ENCODE results near the gene UTP15.

The UTP15 gene

DNA sequence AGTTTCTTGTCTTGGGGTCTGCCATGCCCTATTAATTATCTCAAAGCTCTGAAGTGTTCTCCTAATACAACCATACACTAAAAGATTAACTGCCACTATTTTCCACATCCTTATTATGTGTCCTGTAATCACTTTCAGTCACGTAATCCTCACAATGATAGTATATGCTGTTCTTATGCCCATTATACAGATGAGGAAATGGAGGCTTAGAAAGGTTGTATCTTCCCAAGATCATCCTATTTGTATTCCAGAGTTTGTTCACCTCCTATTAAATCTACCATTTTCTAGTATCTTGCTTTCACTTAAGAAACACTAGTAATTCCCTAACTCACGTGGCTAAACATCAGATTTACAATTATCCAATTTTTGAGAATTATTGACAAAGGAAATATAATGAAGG lies 57.5 kb downstream of the UTP15 start:
- no peak for DNase-seq (ENCODE audit: low read depth in 2 of 2)

GRCh38 chr5:73623901-73624404 lies 58.4 kb downstream of the UTP15 start:
- DNase-seq (ENCODE audit: low read depth in 2 of 2): no peak

DNA sequence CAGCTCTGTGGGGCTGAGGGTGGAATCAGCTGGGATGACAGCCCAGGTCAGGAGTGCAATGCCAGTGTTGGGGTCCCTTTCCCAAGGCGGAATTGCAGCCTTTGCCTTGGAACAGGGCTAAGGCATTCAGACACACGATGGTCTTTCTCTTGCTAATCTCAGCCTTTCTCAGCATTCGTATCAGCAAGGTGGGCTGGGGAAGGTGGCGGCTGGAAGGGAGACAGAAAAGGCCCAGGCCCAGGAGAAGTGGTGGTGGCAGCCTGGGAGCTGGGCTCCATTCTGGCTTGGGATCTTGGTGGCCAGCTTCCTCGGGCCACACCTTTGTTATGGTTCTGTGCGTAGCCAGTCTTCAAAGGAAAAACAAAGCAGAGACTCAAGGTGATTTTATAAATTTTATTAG lies 59.3 kb downstream of the UTP15 start:
- DNase-seq (ENCODE audit: low read depth in 2 of 2): no peak

- no peak for DNase-seq (ENCODE audit: low read depth in 2 of 2)
Measured at GRCh38 chr5:73625372-73625943, 59.9 kb downstream of the UTP15 start.

DNA sequence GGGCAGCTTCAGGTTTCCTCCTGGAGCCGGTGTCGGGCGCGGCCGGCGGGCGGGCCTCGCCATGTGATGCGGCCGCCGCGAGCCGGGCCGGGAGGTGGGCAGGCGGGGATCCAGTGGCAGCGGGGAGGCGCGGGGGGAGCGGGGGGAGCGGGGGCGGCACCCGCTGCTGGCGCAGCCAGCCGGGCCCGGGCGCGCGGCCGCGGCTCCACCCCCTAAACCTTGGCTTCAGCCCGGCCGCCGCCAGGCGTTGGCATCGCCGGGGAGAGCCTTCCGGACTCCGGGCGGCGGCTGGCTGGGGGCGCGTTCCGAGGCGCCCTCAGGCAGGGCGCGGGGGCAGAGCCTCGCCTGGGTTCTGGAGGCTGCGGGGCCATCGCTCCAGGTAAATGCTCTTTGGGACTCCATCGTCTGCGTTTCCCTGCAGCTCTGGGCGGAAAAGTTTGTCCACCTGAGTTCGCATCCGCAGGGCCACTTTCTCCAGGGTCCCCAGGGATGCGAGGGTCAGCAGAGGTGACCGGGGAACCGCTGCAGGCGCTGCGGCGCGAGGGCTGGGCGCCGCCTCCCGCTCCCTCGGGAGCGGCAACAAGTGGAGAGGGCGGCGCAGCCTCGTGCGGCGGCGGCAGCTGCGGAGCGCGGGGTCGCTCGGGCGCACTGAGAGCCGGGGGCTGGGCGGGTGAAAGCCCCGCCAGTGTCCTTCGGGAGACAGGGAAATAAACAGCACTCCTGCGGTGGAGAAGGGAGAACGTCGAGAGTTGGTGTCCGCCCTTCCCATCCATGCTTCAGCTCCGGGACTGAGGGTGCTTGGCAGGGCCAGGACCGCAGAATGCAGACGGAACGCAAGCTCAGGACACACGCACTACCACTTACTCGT lies 60.6 kb downstream of the UTP15 start, which contains the start of gene ARHGEF28:
Gene ARHGEF28, plus strand, starts transcription at position 253 of the 868 bp plus-strand sequence. CDS start 58,656 bp downstream, outside the sequence.
- DNase-seq (ENCODE audit: low read depth in 2 of 2): peak in 1 of 2 donors; percentile 5

DNA sequence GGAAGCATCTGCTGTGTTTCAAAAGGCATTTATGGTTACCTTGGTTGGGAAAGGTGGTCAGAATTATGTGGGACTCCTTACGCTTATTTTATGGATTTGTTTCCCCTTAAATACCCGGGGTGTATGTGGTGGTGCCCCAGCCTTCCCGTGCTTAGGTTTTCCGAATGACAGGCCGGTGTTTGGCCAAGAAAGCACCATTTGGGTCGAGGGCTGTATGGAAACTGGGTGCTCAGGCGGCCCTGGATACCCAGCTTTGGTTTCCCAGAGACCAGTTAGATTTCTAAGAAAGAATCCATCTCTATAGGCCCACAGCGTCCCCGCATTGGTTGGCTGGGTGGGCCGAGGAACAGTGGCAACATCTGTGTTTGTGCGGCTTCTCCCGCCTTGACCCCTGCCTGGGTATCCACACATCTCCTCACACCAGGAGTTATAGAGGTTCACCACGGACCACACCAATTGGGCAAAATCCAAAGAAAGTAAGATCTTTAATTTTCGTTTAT lies 61.3 kb downstream of the UTP15 start:
- no peak for DNase-seq (ENCODE audit: low read depth in 2 of 2)

DNA sequence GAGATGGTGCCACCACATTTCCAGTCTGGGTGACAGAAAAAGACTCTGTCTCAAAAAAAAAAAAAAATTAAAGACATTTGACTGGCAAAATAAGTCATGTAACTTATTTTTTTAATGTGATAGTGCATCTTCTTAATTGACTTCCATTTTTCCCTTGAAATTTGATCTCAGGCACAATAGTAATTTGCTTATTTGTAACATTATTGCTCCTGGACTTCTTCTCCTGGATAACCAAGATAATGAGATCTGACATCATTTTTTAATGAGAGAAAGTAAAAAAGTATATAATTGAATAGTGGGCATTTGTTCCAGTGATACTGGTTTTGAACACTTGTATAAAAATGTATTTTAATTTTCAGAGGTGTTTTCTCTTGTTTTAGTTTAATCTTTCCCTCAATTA lies 63.9 kb downstream of the UTP15 start:
- DNase-seq (ENCODE audit: low read depth in 2 of 2): no peak

GRCh38 chr5:73630765-73631164 lies 65.2 kb downstream of the UTP15 start:
- no peak for DNase-seq (ENCODE audit: low read depth in 2 of 2)

DNA sequence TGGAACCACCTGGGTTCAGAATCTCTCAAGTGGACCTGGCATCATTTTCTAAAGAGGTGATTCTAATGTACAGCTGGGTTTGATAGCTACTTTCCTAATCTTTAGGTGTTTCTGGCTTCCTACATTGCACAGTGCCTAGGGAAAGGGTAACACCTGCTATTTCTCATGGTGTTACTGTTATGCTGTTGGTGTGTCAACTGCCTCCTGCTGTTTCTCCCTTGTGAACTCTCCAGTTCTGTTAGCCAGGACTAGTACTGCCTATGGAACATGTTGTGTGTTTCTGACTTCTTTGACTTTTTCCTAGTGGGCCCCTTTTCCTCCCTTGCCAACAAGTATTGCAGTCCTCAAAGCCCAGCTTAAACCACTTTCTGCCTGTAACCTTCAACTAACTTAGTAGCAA lies 66.0 kb downstream of the UTP15 start:
- no peak for DNase-seq (ENCODE audit: low read depth in 2 of 2)

Measured in stimulated activated CD4-positive, alpha-beta T cell treated with anti-CD3 and anti-CD28 coated beads, Interleukin-15, amount 100 ng/mL, for 48 hours (primary cell).